T-helper 9 cell (primary cell): ENCODE results near the gene MT1HL1.
"Not testable (repeated sequence)": the region's sequence is repeated elsewhere in the genome, so short reads cannot be mapped to it uniquely, and the experiment has no call there.

Experiments
- DNase-seq: peaks from one replicate; pipeline ENCODE4 v3.0.0-alpha.2; 2020

Gene MT1HL1

GRCh38 chr1:236974025-236974424 lies 30.2 kb downstream of the MT1HL1 start:
- DNase-seq: not testable (repeated sequence)

GRCh38 chr1:236966636-236967035 lies 37.6 kb downstream of the MT1HL1 start:
- DNase-seq: no peak

- DNase-seq: no peak
These were observed 40.3 kb downstream of the MT1HL1 start for GRCh38 chr1:236963920-236964319.

GRCh38 chr1:236959112-236959511 lies 45.1 kb downstream of the MT1HL1 start:
- no peak for DNase-seq

GRCh38 chr1:236957235-236957634 lies 47.0 kb downstream of the MT1HL1 start:
- no peak for DNase-seq
